SU-DHL-6 (cell line): ENCODE measurements around the gene ABCC8.

Experiments used
- CTCF ChIP-seq: fragments of 200-600 bp; sonication (generic); IDR thresholded peaks from one replicate; pipeline ENCODE4 v1.5.1; 2017; ENCODE audit warnings: antibody characterized with exemption, mild to moderate bottlenecking, low read length, moderate library complexity; ENCODE audit not compliant: insufficient read depth, poor library complexity, severe bottlenecking
- EZH2phosphoT487 ChIP-seq: fragments of 200-600 bp; sonication (generic), shearing (Covaris generic); conservative IDR thresholded peaks from 2 replicates; pipeline ENCODE4 v1.6.1; 2018; ENCODE audit warnings: mild to moderate bottlenecking, antibody characterized with exemption, low read length, moderate library complexity, mixed read lengths

GRCh38 chr11:17391493-17392355 is 84.9 kb downstream of the ABCC8 start:
- TF ChIP-seq CTCF (no peak), EZH2phosphoT487 (no peak)
